ENCODE data around the gene TMEM30A. TPM values are rescaled to one million over a fixed set of nuclear protein-coding genes. Genes with fewer than 3 reads are reported as not detected.

Gene TMEM30A
- total RNA-seq, 4 donors from 2014 or later: 32.5 to 59.8 (median 54.7) TPM

- H3K4me3 ChIP-seq (ENCODE audit: low read depth, poor library complexity, severe bottlenecking): no peak overlapping the region
- DNase-seq (ENCODE audit: low spot score in 2 of 2): no peak
- 91 to 95% methylated on average over 4 of the region's 4 CpGs for WGBS, 2 donors
- intact Hi-C loops (cut with DNase I; ENCODE audit: low total_unique reads): no loop called here
- TF ChIP-seq POLR2A (IDR thresholded peaks at IDR 0.05): no peak
- TF ChIP-seq CTCF (IDR thresholded peaks at IDR 0.05): no peak
Observed at GRCh38 chr6:75233092-75233615, 51.4 kb downstream of the TMEM30A start.

GRCh38 chr6:75230484-75231325 lies 53.9 kb downstream of the TMEM30A start:
- TF ChIP-seq CTCF (IDR thresholded peaks at IDR 0.05) (no peak), POLR2A (IDR thresholded peaks at IDR 0.05) (no peak)
- DNase-seq (ENCODE audit: low spot score in 2 of 2): no peak
- WGBS, 2 donors: 47% methylated on average over 10 of the region's 10 CpGs
- intact Hi-C loops (cut with DNase I; ENCODE audit: low total_unique reads): no loop called here
- no peak overlapping the region for H3K4me3 ChIP-seq (ENCODE audit: low read depth, poor library complexity, severe bottlenecking)

- TF ChIP-seq POLR2A (IDR thresholded peaks at IDR 0.05) (no peak), CTCF (IDR thresholded peaks at IDR 0.05) (no peak)
- H3K4me3 ChIP-seq (ENCODE audit: low read depth, poor library complexity, severe bottlenecking): no peak overlapping the region
- DNase-seq (ENCODE audit: low spot score in 2 of 2): no peak
- 63 to 70% methylated on average over 6 of the region's 6 CpGs for WGBS, 2 donors
- intact Hi-C loops (cut with DNase I; ENCODE audit: low total_unique reads): no loop called here
Observed at GRCh38 chr6:75224303-75224926, 60.2 kb downstream of the TMEM30A start.

- H3K4me3 ChIP-seq (ENCODE audit: low read depth, poor library complexity, severe bottlenecking): no peak overlapping the region
- WGBS, 2 donors: 46 to 70% methylated on average over 2 of the region's 2 CpGs
- intact Hi-C loops (cut with DNase I; ENCODE audit: low total_unique reads): no loop called here
- DNase-seq (ENCODE audit: low spot score in 2 of 2): no peak
- TF ChIP-seq POLR2A (IDR thresholded peaks at IDR 0.05) (no peak), CTCF (IDR thresholded peaks at IDR 0.05) (no peak)
Observed at GRCh38 chr6:75223428-75223827, 61.2 kb downstream of the TMEM30A start.

GRCh38 chr6:75222261-75222660 lies 62.3 kb downstream of the TMEM30A start:
- no peak overlapping the region for H3K4me3 ChIP-seq (ENCODE audit: low read depth, poor library complexity, severe bottlenecking)
- no peak for DNase-seq (ENCODE audit: low spot score in 2 of 2)
- TF ChIP-seq POLR2A (IDR thresholded peaks at IDR 0.05) (no peak), CTCF (IDR thresholded peaks at IDR 0.05) (no peak)
- intact Hi-C loops (cut with DNase I; ENCODE audit: low total_unique reads): no loop called here

All from lower leg skin (tissue), 4 donors.